Activated naive CD8-positive, alpha-beta T cell treated with anti-CD3 and anti-CD28 coated beads for 36 hours (primary cell): ENCODE measurements around the gene PRR5L. TPM values are rescaled to one million over a fixed set of nuclear protein-coding genes. Genes with fewer than 3 reads are reported as not detected.

Experiments used
- DNase-seq: peaks from one replicate; pipeline ENCODE4 v3.0.0; 2021
- H3K27ac Mint-ChIP-seq: one replicate; pipeline ENCODE4 v1.8.0; 2022; ENCODE audit warnings: mild to moderate bottlenecking, moderate library complexity, mixed read lengths
- H3K27me3 Mint-ChIP-seq: one replicate; pipeline ENCODE4 v1.8.0; 2022; ENCODE audit warnings: mild to moderate bottlenecking, mixed read lengths
- H3K36me3 Mint-ChIP-seq: one replicate; pipeline ENCODE4 v1.8.0; 2021; ENCODE audit warnings: mild to moderate bottlenecking, mixed read lengths
- H3K4me1 Mint-ChIP-seq: one replicate; pipeline ENCODE4 v1.8.0; 2021; ENCODE audit warnings: mixed read lengths
- H3K4me3 Mint-ChIP-seq: one replicate; pipeline ENCODE4 v1.8.0; 2022; ENCODE audit warnings: mild to moderate bottlenecking, moderate library complexity, mixed read lengths
- H3K9me3 Mint-ChIP-seq: one replicate; pipeline ENCODE4 v1.8.0; 2022; ENCODE audit warnings: mixed read lengths
- total RNA-seq, 2 experiments: library from RNA; stranded (reverse); gene quantifications; one replicate each; pipeline ENCODE4 v1.2.3, GENCODE V29; 2021

The PRR5L gene
- total RNA-seq, 2 experiments from 2014 or later: 6.0 to 6.9 TPM

GRCh38 chr11:36367806-36368680 is 72.0 kb downstream of the PRR5L start:
- H3K27ac Mint-ChIP-seq: no peak overlapping the region
- H3K9me3 Mint-ChIP-seq: no peaks in the 10 kb centered on the region
- DNase-seq: no peak
- H3K4me1 Mint-ChIP-seq: peaks cover 3% of the 10 kb centered on the region
- H3K27me3 Mint-ChIP-seq: peaks cover 79% of the 10 kb centered on the region
- H3K36me3 Mint-ChIP-seq: no peaks in the 10 kb centered on the region
- no peak overlapping the region for H3K4me3 Mint-ChIP-seq

- Mint-ChIP-seq H3K27ac (no peak overlapping the region), H3K9me3 (no peaks in the 10 kb centered on the region), H3K4me3 (no peak overlapping the region), H3K4me1 (peaks cover 12% of the 10 kb centered on the region), H3K36me3 (no peaks in the 10 kb centered on the region), H3K27me3 (peaks cover 87% of the 10 kb centered on the region)
- no peak for DNase-seq
Observed at GRCh38 chr11:36371181-36371580, 75.1 kb downstream of the PRR5L start.

- Mint-ChIP-seq H3K27me3 (peaks cover 87% of the 10 kb centered on the region), H3K4me1 (peaks cover 15% of the 10 kb centered on the region), H3K9me3 (no peaks in the 10 kb centered on the region), H3K36me3 (no peaks in the 10 kb centered on the region), H3K4me3 (no peak overlapping the region), H3K27ac (no peak overlapping the region)
- DNase-seq: no peak
Observed at GRCh38 chr11:36371590-36371989, 75.5 kb downstream of the PRR5L start.

- no peak for DNase-seq
- H3K9me3 Mint-ChIP-seq: no peaks in the 10 kb centered on the region
- peaks cover 88% of the 10 kb centered on the region for H3K27me3 Mint-ChIP-seq
- peaks cover 18% of the 10 kb centered on the region for H3K4me1 Mint-ChIP-seq
- H3K36me3 Mint-ChIP-seq: no peaks in the 10 kb centered on the region
- H3K4me3 Mint-ChIP-seq: no peak overlapping the region
- H3K27ac Mint-ChIP-seq: no peak overlapping the region
Observed at GRCh38 chr11:36372101-36372771, 76.1 kb downstream of the PRR5L start.

GRCh38 chr11:36373016-36374010 is 77.2 kb downstream of the PRR5L start:
- Mint-ChIP-seq H3K4me1 (peaks cover 24% of the 10 kb centered on the region), H3K27me3 (peaks cover 89% of the 10 kb centered on the region), H3K27ac (no peak overlapping the region), H3K4me3 (no peak overlapping the region), H3K9me3 (no peaks in the 10 kb centered on the region), H3K36me3 (no peaks in the 10 kb centered on the region)
- no peak for DNase-seq

GRCh38 chr11:36374726-36375125 is 78.6 kb downstream of the PRR5L start:
- no peak for DNase-seq
- H3K36me3 Mint-ChIP-seq: no peaks in the 10 kb centered on the region
- peaks cover 26% of the 10 kb centered on the region for H3K4me1 Mint-ChIP-seq
- peaks cover 95% of the 10 kb centered on the region for H3K27me3 Mint-ChIP-seq
- H3K9me3 Mint-ChIP-seq: no peaks in the 10 kb centered on the region
- H3K4me3 Mint-ChIP-seq: no peak overlapping the region
- no peak overlapping the region for H3K27ac Mint-ChIP-seq

- no peak overlapping the region for H3K27ac Mint-ChIP-seq
- H3K4me1 Mint-ChIP-seq: peaks cover 26% of the 10 kb centered on the region
- no peak for DNase-seq
- no peaks in the 10 kb centered on the region for H3K9me3 Mint-ChIP-seq
- peak overlapping the region; percentile 81 for H3K4me3 Mint-ChIP-seq
- peaks cover 3% of the 10 kb centered on the region for H3K36me3 Mint-ChIP-seq
- H3K27me3 Mint-ChIP-seq: peaks cover 95% of the 10 kb centered on the region
Observed at GRCh38 chr11:36375353-36376008, 79.4 kb downstream of the PRR5L start.

- Mint-ChIP-seq H3K4me3 (peak overlapping the region; percentile 81), H3K9me3 (no peaks in the 10 kb centered on the region), H3K27me3 (peaks cover 90% of the 10 kb centered on the region), H3K36me3 (peaks cover 3% of the 10 kb centered on the region), H3K27ac (peak overlapping the region; percentile 28), H3K4me1 (peaks cover 28% of the 10 kb centered on the region)
- no peak for DNase-seq
Observed at GRCh38 chr11:36376009-36376887, 80.2 kb downstream of the PRR5L start.

- H3K27ac Mint-ChIP-seq: peak overlapping the region; percentile 28
- H3K36me3 Mint-ChIP-seq: peaks cover 3% of the 10 kb centered on the region
- H3K9me3 Mint-ChIP-seq: no peaks in the 10 kb centered on the region
- H3K4me1 Mint-ChIP-seq: peaks cover 28% of the 10 kb centered on the region
- H3K4me3 Mint-ChIP-seq: peak overlapping the region; percentile 81
- DNase-seq: peak; percentile 58
- peaks cover 82% of the 10 kb centered on the region for H3K27me3 Mint-ChIP-seq
Observed at GRCh38 chr11:36376888-36377758, 81.0 kb downstream of the PRR5L start.

GRCh38 chr11:36377759-36378564 is 81.9 kb downstream of the PRR5L start:
- peak overlapping the region; percentile 81 for H3K4me3 Mint-ChIP-seq
- H3K4me1 Mint-ChIP-seq: peaks cover 28% of the 10 kb centered on the region
- peaks cover 3% of the 10 kb centered on the region for H3K36me3 Mint-ChIP-seq
- no peaks in the 10 kb centered on the region for H3K9me3 Mint-ChIP-seq
- DNase-seq: no peak
- H3K27ac Mint-ChIP-seq: no peak overlapping the region
- peaks cover 80% of the 10 kb centered on the region for H3K27me3 Mint-ChIP-seq

- Mint-ChIP-seq H3K4me3 (no peak overlapping the region), H3K4me1 (peaks cover 28% of the 10 kb centered on the region), H3K9me3 (no peaks in the 10 kb centered on the region), H3K27me3 (peaks cover 73% of the 10 kb centered on the region), H3K27ac (no peak overlapping the region), H3K36me3 (peaks cover 3% of the 10 kb centered on the region)
- no peak for DNase-seq
Observed at GRCh38 chr11:36379653-36380052, 83.6 kb downstream of the PRR5L start.

- Mint-ChIP-seq H3K4me1 (peaks cover 23% of the 10 kb centered on the region), H3K4me3 (no peak overlapping the region), H3K36me3 (peaks cover 3% of the 10 kb centered on the region), H3K27ac (no peak overlapping the region), H3K27me3 (peaks cover 66% of the 10 kb centered on the region), H3K9me3 (no peaks in the 10 kb centered on the region)
- DNase-seq: no peak
Observed at GRCh38 chr11:36380296-36381014, 84.4 kb downstream of the PRR5L start.
